Psoas muscle (tissue), 8 donors: ENCODE measurements around the gene ZNF646. TPM values are rescaled to one million over a fixed set of nuclear protein-coding genes. Genes with fewer than 3 reads are reported as not detected.

Source experiments
- ATAC-seq, 4 donors: fragments of 200-7000 bp; cut with Tn5 transposase; one replicate each; pipeline ENCODE4 v1.9.1; 2020; ENCODE audit warnings: moderate library complexity in 3 of 4, mild to moderate bottlenecking in 2 of 4
- DNase-seq, 2 donors: peaks; one replicate each; pipeline ENCODE4 v3.0.0-alpha.2; 2020
- H3K27ac ChIP-seq: fragments of 200-600 bp; one replicate; pipeline ENCODE4 v1.8.0; 2022
- H3K27me3 ChIP-seq, 3 donors: fragments of 200-600 bp in 1 of 3; one replicate each; pipeline versions ENCODE4 v1.6.1 to v1.8.0; 2013 to 2022; ENCODE audit warnings: low read length in 2 of 3, mild to moderate bottlenecking in 2 of 3, moderate library complexity in 1 of 3; ENCODE audit not compliant: insufficient read depth in 3 of 3
- H3K36me3 ChIP-seq, 2 donors: fragments of 200-600 bp in 1 of 2; one replicate each; pipeline versions ENCODE4 v1.6.1 to v1.8.0; 2013 to 2022; ENCODE audit warnings: low read depth in 1 of 2, mild to moderate bottlenecking in 1 of 2, moderate library complexity in 1 of 2; ENCODE audit not compliant: insufficient read depth in 1 of 2
- H3K4me1 ChIP-seq: fragments of 200-600 bp; one replicate; pipeline ENCODE4 v1.8.0; 2022
- H3K4me3 ChIP-seq: fragments of 200-600 bp; one replicate; pipeline ENCODE4 v1.8.0; 2022; ENCODE audit warnings: mild to moderate bottlenecking
- H3K9me3 ChIP-seq: fragments of 200-600 bp; one replicate; pipeline ENCODE4 v1.8.0; 2022
- CTCF ChIP-seq: fragments of 200-600 bp; IDR thresholded peaks from one replicate; pipeline ENCODE4 v1.8.0; 2022; ENCODE audit warnings: antibody characterized with exemption
- WGBS, 3 donors: extraction: QIAGEN DNeasy Blood & Tissue Kit; methylation state at CpG; one replicate each; pipeline versions ENCODE4 v1.1.6 to v1.1.7; 2013; 5-methylcytosine and 5-hydroxymethylcytosine counted together
- intact Hi-C, 2 donors: fragments of 100-400 bp; cut with DNase I; formaldehyde crosslinking; loops; one replicate each; pipeline versions ENCODE4 v1.11.0 to v1.14.2; 2022
- polyA plus RNA-seq, 3 donors: library from polyadenylated mRNA; stranded (reverse); fragments of 200-250 nt; gene quantifications; one replicate each; pipeline ENCODE4 v1.2.3, GENCODE V29; 2013
- total RNA-seq, 4 donors: library from RNA; stranded (reverse); fragmentation: NEBNext Ultra II Directional in 2 of 4; extraction: Animal tissue kit (Norgen Biotek cat#: 25700) in 2 of 4; gene quantifications; one replicate each; pipeline versions ENCODE4 v1.2.1 to v1.2.4, GENCODE V29; 2021 to 2023
- donor health status: healthy with polysubstance abuse.
- donor health status: DM: no; HTN: no; CAD: no; lungs with moderate emphysema.
- donor health status: Bipolar disorder and iron deficiency.
- donor health status: healthy.
- donor health status: DM: yes; HTN: yes; CAD: no.
- donor health status: DM: no; HTN: no; CAD: no.
- donor health status: DM: no; HTN: no; CAD: no.
- donor health status: DM: yes; HTN: yes; CAD: no.

ZNF646 gene
- total and polyA plus RNA-seq, 7 donors, result 4.0 to 22.6 (median 8.9) TPM

- H3K27ac ChIP-seq, result peak overlapping the region; percentile 90
- peaks cover 2 to 29% of the 10 kb centered on the region in 2 donors for H3K36me3 ChIP-seq
- TF ChIP-seq CTCF, result no peak
- peak overlapping the region; percentile 86 for H3K4me3 ChIP-seq
- no peaks in the 10 kb centered on the region for H3K27me3 ChIP-seq
- H3K4me1 ChIP-seq, result peaks cover 32% of the 10 kb centered on the region
- ATAC-seq (no peak), DNase-seq (no peak)
- H3K9me3 ChIP-seq, result no peaks in the 10 kb centered on the region
- WGBS, 3 donors, result 74 to 84% (median 75%) methylated on average over 12 of the region's 12 CpGs
- intact Hi-C loops, result loop anchor here (5.0 kb wide), 2 partner anchors 33 to 343 kb away; no protein-coding TSS in a partner anchor
Measured at GRCh38 chr16:31109622-31110021, 35.4 kb downstream of the ZNF646 start.

GRCh38 chr16:31110106-31111034 lies 36.1 kb downstream of the ZNF646 start:
- Histone ChIP-seq H3K9me3 (no peaks in the 10 kb centered on the region), H3K36me3 (peaks cover 2 to 29% of the 10 kb centered on the region in 2 donors), H3K27me3 (no peaks in the 10 kb centered on the region), H3K27ac (peak overlapping the region; percentile 90), H3K4me1 (peaks cover 32% of the 10 kb centered on the region), H3K4me3 (peak overlapping the region; percentile 86)
- TF ChIP-seq CTCF, result no peak
- intact Hi-C loops, result no loop called here
- DNase-seq, result no peak
- ATAC-seq, result peak in 3 of 4 donors; percentile 3 to 23 (median 15)
- WGBS, 3 donors, result 63 to 72% (median 65%) methylated on average over 26 of the region's 26 CpGs

GRCh38 chr16:31111881-31112466 lies 37.8 kb downstream of the ZNF646 start:
- Histone ChIP-seq H3K9me3 (no peaks in the 10 kb centered on the region), H3K36me3 (peaks cover 2 to 29% of the 10 kb centered on the region in 2 donors), H3K4me1 (peaks cover 26% of the 10 kb centered on the region), H3K27ac (peak overlapping the region; percentile 70), H3K27me3 (no peaks in the 10 kb centered on the region), H3K4me3 (no peak overlapping the region)
- 85 to 93% (median 87%) methylated on average over 21 to 23 of the region's 23 CpGs for WGBS, 3 donors
- intact Hi-C loops, result no loop called here
- ATAC-seq (no peak), DNase-seq (no peak)
- TF ChIP-seq CTCF, result no peak

GRCh38 chr16:31112711-31113110 lies 38.5 kb downstream of the ZNF646 start:
- Histone ChIP-seq H3K4me3 (no peak overlapping the region), H3K4me1 (peaks cover 26% of the 10 kb centered on the region), H3K27me3 (no peaks in the 10 kb centered on the region), H3K27ac (peak overlapping the region; percentile 70), H3K9me3 (no peaks in the 10 kb centered on the region), H3K36me3 (peaks cover 2 to 29% of the 10 kb centered on the region in 2 donors)
- intact Hi-C loops, result no loop called here
- TF ChIP-seq CTCF, result no peak
- DNase-seq (no peak), ATAC-seq (peak; percentile 4 to 56 (median 37))
- 24 to 40% (median 35%) methylated on average over 2 of the region's 2 CpGs for WGBS, 3 donors
